ENCODE data around the gene CHCHD2.
"Not testable (repeated sequence)": the region's sequence is repeated elsewhere in the genome, so short reads cannot be mapped to it uniquely, and the experiment has no call there.

The CHCHD2 gene, protein sequence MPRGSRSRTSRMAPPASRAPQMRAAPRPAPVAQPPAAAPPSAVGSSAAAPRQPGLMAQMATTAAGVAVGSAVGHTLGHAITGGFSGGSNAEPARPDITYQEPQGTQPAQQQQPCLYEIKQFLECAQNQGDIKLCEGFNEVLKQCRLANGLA

DNA sequence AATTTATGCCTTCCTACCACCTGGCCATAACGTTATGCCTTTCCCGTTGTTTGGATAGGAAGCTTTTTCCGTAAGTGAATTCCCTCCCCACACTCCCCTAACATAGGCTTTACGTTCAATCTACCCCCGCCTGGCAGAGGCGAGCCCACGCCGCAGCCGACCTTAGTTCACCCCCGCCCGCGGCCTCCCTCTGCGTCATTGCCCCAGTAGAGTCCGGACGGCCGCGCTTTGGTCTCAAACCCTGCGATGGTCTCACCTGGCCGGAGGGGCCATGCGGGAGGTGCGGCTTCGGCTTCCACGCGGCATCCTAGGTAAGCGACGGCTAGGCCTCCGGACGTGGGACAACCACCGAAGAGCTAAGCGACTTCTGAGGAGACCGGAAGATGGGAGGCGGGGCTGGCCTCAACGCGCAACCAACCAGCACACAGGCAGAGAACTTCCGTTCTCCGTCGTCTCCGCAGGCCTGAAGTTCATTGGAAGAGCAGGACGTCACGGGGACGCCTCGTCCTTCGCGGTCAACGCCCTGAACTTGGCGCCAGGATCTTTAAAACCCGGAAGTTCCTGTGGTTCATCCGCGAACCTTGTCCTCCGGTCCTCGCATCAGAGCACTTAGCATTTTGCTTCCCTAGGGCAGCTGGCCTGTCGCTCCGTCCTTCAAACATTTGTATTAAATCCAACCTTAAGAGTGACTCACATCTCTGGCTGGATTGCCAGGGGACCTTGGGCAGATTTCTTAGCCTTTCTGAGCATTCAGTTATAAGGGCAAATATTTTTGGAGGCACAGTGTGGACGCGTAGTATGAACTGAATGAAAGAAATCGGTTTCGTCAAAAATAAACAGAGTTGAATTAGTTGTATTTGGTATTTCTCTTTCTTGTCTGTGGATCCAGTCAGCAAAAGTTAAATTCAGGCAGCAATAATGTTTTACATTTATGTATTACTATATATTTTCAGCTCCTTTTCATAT is at the start of gene CHCHD2:
TSS of gene CHCHD2 (minus strand) at position 369 of the 966 bp plus-strand sequence. CDS start at position 306, 63 bp downstream.
- peak; percentile 98 for DNase-seq

DNA sequence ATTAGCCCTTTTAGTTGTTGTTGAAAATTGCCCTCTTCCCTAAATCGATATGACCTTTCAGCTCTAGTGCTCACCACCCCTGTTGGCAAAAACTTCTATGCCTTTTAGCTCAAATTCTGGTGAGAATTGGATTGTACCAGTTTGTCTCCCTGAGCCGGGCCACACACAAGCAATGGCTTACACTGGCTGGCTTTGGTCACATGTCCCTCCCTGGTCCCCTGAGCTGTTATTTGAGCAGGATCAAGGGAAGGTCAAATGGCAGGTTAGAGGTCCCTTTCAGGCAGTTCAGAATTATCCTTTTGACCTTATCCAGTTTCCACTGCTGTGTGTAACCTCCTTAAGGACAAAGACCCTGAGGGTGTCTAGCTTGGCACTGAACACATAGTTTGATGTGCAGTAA is 24.8 kb upstream of the CHCHD2 start:
- DNase-seq: not testable (repeated sequence)

DNA sequence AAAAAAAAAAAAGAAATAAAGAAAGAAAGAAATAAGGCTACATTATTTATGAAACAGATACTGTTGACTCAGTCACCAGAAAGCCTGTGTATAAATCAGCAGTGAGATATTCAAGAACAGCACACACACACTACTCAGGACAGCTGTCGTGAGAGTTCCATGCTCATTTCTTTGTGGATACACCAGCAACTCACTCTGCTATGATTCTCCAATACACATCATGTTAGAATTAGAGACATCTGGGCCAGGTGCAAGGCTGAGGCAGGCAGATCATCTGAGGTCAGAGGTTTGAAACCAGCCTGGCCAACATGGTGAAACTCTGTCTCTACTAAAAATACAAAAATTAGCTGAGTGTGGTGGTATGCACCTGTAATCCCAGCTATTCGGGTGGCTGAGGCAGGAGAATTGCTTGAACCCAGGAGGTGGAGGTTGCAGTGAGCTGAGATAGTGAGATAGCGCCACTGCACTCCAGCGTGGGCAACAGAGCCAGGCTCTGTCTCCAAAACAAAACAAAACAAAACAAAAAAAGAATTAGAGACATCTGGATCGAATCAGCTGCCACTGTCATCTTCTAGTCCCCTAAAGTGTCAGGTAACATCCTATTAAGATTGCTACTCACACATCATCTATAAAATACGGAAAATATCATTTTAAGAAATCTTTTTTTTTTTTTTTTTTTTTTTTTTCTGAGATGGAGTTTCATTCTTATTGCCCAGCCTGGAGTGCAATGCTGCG is 21.1 kb upstream of the CHCHD2 start:
- DNase-seq: no peak

DNA sequence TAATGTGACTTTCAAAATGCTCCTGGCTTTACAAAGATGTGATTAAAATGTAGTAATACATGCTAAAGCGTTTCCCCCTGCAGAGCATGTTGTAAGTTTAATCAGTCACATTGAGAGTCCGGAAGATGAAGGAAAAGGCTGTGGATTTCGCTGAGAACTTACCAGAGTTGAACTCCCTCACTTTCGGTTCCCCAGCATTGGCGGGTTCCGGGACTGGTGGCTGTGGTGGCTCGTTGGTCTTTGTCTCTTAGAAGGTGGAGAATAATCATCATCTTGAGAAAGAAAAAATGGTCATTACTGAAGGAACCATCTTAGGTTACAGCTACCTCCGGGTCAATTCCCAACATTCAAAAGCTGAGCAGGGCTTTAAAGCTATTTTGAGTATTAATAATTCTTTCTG is 19.6 kb upstream of the CHCHD2 start:
- no peak for DNase-seq

DNA sequence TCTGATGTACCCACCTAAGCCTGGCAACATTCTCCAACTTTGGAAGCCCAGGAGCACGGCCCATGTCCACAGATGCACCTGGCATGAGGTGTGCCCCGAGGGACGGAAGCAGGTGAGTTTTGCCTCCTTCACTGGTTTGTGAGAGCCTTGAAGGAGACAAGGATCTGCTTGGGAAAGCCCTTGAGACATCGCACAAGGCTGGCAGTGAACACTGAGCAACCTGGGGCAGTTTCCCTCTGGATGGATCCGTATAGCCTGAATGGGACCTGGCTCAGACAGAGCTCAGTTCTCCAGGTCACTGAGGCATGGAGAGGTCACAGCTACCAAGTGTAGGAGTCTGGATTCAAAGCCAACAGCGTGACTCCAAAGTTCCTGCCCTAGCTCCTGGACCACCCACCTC is 18.7 kb upstream of the CHCHD2 start:
- DNase-seq: no peak

DNA sequence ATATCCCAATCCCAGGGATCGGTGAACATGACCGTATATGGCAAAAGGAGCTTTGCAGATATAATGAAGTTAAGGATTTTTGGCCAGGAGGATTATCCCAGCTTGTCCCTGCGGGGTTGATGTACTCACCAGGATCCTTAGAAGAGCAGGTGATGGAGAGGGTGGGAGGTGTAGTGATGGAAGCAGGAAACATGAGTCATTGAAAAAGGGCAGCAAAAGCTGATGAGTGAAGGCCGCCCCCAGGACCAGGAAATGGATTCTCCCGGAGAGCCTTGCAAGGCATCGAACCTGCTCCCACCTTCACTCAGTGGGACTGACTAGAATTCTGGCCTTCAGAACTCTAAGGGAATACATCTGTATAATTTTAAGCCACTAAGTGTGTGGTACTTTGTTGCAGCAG is 15.2 kb upstream of the CHCHD2 start:
- no peak for DNase-seq

DNA sequence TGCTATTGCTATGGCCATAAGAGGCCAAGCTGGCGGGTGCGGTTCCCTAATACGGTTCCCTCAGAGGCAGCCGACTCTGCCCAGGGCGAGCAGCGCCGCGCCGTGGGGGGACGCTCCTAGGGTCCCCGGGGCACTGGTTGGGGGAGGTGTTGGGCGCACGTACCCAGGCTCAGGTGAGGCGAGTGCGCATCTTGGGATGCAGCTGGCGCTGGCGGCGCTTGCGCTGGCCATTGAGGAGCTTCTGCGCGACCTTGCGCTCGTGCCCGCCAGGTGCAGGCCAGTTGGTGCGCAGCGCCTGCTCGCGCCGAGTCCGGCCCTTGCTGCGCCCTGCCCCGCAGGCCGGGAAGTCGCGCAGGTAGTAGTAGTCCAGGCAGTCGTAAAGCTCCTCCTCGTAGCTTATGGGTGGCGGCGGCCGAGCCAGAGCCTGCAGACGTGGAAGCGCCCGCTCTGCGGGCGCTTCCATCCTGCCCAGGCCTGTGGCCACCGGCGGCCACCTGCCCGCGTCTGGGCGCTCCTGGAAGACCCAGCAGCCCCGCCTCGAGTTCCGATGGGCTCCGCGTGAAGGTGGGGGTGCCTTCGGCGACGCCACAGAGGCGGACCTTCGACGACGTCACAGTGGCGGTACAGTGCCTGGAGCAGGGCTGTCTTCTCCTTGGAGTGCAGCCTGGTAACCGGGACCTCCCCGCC is 9.7 kb upstream of the CHCHD2 start, which contains the start of gene NUPR2:
TSS of gene NUPR2 (minus strand) at position 566 of the 687 bp plus-strand sequence. CDS start at position 463, 103 bp downstream.
- no peak for DNase-seq

DNA sequence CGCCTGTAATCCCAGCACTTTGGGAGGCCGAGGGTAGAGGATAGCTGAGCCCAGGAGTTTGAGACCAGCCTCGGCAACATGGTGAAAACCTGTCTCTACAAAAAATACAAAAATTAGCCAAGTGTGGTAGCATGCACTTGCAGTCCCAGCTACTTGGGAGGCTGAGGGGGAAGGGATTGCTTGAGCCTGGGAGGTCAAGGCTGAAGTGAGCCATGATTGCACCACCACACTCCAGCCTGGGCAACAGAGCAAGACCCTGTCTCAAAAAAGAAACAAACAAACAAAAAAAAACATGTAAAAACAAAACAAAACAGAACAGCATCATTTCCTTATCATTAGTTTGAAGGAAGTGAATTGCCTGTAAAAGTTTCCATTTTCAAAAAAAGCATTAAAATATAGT is 6.0 kb upstream of the CHCHD2 start:
- DNase-seq: not testable (repeated sequence)

DNA sequence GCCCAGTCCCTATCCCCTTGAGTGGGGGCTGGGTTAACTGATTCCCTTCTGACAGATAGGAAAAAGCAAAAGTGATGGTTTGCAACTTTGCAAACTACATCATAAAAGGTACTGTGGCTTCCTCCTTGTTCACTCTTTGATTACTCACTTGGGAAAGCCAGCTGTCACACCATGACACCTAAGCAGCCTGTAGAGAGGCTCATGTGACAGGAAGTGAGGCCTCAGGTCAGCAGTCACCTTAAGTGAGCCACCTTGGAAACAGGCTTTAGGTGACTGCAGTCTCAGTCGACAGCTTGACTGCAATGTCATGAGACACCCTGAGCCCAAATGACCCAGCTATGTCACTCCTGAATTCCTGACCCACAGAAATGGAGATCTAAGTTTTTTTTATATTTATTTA is 4.3 kb upstream of the CHCHD2 start:
- DNase-seq: no peak

DNA sequence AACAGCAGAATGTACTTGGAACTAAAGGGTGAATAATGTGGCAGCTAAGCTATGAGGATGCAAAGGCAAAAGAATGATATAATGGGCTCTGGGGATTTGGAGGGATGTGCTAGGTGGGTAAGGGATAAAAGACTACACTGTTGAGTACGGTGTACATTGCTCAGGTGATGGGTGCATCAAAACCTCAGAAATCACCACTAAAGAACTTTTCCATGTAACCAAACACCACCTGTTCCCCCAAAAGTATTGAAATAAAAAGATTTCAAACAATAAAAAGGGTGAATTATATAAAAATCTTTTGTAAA is 1.6 kb upstream of the CHCHD2 start:
- no peak for DNase-seq

DNA sequence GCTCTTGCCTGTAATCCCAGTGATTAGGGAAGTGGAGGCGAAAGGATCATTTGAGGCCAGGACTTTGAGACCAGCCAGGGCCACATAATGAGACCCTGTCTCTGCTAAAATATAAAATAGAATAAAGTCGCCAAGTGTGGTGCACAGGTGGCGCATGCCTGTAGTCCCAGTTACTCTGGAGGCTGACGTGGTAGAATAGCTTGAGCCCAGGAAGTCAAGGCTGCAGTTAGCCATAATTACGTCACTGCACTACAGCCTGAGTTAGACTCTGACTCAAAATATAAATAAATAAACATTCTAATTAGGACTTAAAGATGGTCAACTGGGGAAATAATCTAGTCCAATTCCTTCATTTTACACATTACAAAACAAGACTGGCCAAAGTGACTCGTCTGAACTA is 768 bp downstream of the CHCHD2 start:
- DNase-seq: peak; percentile 60

DNA sequence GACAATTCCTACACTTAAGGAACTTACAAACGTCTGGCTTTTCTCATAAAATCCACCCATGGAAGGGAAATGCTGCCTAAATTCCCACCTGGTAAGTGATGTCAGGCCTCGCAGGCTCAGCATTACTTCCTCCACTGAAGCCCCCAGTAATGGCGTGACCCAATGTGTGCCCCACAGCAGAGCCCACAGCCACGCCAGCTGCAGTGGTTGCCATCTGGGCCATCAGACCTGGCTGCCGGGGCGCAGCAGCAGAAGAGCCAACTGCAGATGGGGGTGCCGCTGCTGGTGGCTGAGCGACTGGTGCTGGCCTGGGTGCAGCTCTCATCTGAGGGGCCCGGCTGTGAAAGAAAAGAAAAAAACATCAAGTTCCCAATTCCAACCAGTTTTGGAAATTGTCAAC is 2.1 kb downstream of the CHCHD2 start:
- DNase-seq: not testable (repeated sequence)

DNA sequence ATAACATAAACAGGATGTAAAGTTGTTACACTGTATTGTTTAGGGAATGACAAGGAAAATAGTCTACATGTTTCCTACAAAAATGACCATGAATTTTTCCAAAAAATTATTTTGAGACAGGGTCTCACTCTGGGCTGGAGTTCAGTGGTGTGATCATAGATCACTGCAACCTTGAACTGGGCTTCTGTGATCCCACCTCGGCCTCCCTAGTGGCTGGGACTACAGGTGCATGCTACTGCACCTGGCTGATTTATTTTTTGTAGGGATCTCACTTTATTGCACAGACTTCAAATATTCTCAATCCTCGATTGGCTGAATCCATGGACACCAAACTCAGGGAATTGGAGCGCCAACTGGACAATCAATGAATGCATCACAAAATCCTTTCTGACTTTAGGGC is 6.6 kb downstream of the CHCHD2 start:
- no peak for DNase-seq

DNA sequence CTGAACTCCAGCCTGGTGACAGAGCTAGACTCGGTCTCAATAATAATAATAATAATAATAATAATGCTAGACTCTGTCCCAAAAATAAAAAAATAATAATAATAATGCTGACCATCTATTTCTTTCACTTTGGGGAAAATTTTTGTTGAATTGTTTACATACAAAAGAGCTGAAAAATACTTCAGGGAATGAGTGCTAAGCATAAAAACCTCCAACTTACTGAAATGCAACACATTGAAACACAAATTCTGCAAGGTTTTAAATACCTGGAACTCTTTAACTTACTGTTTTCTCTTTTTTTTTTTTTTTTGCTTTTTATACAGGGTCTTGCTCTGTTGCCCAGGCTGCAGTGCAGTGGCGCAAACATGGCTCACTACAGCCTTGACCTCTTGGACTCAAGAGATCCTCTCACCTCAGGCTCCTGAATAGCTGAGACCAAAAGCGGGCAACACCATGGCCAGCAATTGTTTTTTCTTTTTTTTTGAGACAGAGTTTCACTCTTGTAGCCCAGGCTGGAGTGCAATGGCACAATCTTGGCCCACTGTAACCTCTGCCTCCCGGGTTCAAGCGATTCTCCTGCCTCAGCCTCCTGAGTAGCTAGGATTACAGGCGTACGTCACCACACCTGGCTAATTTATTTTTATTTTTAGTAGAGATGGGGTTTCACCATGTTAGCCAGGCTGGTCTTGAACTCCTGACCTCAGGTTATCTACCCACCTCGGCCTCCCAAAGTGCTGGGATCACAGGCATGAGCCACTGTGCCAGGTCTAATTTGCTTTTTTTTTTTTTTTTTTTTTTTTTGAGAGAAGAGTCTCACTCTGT is 7.9 kb downstream of the CHCHD2 start:
- DNase-seq: not testable (repeated sequence)

DNA sequence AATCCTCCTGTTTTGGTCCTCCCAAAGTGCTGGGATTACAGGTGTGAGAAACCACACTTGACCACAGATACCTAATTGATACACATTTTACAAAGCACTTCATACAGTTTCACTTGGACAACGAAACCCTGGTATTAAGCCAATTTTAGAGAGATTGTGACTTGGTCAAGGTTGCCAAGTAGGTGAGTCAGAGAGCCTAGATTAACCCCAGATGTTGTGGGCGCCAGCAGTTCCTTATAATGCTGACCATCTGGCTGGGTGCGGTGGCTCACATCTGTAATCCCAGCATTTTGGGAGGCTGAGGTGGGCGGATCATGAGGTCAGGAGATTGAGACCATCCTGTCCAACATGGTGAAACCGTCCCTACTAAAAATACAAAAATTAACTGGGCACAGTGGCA is 8.6 kb downstream of the CHCHD2 start:
- DNase-seq: no peak

DNA sequence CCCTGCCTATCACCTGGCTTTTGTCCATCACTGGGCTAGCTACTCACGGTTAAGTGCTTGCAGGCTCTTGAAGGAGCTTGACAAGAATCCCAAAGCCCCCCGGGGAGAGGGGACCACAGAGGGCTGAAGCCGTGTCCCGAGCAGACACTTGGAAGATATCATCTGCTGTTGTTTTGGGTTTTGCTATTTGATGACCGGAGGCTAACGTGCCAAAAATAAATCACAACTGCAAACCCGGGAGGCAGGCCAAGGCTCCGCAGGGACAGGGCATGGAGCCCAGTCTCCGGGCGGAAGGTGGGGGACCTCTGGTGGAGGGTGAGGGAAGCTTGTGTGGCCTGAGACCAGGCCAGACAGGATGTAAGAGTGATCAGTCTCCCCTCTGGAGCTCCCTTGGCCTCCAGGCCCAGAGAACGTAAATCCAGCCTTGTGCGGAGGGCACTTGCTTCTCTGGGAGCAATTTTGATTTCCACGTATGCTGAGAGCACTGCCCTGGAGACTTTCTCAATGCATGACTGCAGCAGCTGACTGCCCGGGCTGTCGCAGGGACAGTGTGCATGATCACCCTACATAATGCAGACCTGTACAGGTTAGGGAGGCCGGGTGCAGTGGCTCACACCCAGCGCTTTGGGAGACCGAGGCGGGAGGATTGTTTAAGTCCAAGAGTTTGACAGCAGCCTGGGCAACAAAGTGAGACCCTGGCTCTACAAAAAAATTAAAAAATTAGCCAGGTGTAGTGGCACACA is 13.3 kb downstream of the CHCHD2 start, which contains the start of gene PHKG1:
TSS of gene PHKG1 (minus strand) at position 164 of the 743 bp plus-strand sequence. CDS start 4,011 bp downstream, outside the sequence.
- DNase-seq: no peak

DNA sequence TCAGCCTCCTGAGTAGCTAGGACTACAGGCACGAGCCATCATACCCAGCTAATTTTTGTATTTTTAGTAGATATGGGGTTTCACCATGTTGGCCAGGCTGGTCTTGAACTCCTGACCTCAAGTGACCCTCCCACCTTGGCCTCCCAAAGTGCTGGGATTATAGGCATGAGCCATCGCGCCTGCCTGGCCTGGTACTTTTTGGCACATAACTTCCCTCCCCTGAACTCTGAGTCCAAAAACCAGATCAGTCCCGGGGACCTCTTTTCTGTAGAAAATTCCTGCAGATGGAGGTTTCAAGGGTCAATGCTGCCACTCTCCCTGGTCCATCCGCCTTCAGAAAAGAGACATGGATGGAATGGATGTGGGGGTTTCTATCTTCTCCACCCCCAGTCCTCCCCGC is 13.9 kb downstream of the CHCHD2 start:
- not testable (repeated sequence) for DNase-seq

DNA sequence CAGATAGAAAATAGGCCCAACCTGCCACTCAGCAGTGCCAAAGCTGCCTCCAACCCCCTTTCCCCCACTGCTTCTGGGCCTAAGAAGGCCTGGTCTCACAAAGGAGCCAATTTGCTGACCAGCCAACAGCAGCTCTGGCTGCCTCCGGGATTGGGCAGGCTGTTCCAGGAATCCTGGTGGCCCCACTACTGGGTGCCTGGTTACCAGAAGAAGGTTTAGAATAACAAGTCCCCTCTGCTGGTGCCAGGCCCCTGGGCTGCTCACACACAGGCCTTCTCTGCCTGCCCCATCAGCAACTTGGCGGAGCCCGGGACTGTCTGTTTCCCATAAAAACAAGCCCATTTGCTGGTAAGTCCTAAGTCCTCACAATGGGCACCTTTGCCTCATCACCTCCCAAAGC is 14.7 kb downstream of the CHCHD2 start:
- no peak for DNase-seq

DNA sequence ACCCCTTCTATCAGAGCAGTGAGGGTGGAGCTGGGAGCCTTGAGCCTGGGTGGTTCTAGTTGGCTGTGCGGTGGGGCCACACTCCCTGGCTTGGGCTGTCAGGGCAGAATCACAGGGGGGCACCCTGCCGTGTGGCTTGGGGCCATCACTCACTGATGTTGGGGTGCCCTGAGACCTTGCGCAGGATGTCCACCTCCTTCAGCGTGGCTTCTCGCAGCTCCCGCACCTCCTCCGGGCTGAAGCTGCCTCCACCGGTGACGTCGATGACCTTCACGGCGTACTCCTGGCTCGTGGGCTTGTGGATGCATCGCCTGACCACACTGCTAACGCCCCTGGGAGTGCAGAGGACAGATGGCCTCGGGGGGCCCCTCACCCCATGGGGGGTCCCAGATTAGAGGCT is 18.8 kb downstream of the CHCHD2 start:
- no peak for DNase-seq

DNA sequence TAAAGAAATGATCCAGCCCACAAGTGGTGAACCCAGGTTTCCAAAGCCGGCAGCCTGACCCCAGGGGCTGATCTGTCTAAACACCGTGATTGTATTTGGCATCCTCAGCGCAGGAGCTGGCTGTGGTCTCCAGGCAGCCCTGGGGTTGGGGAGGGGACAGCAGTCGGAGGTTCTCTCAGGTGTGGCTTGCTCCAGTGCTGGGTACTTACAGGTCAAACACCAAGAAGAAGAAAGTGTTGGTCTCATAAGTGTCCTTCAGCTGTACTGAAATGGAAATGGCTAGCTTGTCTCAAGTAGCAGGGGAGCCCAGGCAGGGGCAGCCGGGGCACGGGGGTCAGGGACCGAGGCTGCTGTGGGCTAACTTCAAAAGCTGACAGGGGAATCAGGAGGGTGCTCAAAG is 19.5 kb downstream of the CHCHD2 start:
- no peak for DNase-seq

DNA sequence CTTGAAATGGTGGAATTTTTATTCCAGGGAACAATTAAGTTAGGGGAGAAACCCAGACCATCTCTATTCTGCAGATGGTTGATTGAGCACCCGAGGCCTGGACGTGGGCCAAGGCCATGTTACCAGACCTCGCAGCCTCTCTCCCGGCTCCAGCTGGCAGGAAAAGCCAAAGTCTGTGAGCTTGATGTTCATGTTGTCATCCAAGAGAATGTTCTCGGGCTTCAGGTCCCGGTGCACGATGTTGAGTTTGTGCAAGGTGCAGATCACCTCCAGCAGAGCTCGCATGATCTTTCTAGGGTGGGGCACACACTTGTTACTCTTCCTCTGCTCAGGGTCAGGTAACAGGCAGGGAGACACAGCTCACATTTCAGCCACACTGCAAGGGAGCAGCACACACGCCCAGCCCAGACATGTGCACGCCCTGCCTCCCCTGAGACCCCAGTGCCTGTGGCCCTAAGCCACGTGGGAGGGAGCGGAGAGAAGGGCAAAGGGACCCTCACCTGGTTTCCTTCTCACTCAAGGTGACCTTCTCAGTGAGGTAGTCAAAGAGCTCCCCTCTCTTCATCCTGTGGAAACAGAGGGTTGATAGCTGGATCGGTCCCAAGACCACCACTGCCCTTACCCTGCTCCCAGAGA is 23.0 kb downstream of the CHCHD2 start:
- no peak for DNase-seq

Data from activated CD4-positive, alpha-beta T cell treated with anti-CD3 and anti-CD28 coated beads, Interleukin-2, amount 50 U/mL, for 16 hours (primary cell).